Measurements from ENCODE around the gene ZNF362.

ZNF362 gene

DNA sequence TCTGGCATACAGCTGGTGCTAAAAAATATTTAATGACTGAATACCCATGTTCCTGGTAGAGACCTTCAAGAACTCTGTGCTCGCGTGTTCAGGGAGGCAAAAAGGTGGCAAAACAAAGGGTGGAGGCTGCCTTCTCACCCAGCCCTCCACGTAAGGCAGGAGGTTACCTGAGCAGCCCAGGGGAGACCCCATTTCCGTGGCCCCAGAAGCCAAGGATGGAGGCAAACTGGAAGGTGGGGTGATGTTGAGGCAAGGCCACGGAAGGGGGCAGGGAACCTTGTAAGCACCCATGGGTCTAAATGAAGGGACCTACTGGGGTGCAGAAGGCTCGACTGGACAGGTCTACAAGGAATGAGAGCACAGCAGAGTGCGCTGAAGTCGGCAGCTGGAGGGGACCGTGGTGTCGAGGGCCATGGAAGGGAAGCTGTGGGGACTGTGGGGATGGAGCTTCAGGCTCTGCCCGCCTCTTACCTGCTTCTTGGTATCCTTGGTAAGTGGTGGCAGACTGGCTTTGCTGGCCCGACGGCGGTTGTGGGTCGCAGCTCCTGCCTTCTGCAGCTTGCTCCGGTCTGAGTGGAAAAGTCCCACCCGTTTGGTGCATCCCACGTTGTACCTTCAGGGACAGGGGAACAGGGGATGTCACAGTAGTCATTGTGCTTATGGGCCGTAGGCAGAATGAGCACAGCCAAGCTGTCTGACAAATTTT, 73.5 kb downstream of the ZNF362 start:
- DNase-seq: no peak

- no peak for DNase-seq
These were observed 74.1 kb downstream of the ZNF362 start for GRCh38 chr1:33330361-33330890.

DNA sequence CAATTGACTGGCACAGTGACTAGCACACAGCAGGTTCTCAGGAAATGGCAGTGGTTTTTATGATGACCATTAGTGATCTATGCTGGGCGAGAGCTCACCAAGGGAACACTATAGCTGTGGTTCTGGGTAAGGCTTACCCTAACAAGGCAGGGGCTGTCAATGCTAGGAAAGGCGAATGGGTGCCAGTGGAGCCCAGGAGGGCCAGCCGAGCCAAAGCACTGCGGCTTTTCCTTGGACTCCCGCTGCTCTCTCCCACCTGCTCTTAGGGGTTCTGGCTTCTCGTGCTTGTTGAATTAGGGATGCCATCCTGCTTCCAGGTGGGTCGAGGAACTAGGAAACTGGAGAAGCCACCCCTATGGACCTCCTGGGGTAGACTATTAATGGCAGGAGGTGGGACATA, 74.6 kb downstream of the ZNF362 start:
- no peak for DNase-seq

DNA sequence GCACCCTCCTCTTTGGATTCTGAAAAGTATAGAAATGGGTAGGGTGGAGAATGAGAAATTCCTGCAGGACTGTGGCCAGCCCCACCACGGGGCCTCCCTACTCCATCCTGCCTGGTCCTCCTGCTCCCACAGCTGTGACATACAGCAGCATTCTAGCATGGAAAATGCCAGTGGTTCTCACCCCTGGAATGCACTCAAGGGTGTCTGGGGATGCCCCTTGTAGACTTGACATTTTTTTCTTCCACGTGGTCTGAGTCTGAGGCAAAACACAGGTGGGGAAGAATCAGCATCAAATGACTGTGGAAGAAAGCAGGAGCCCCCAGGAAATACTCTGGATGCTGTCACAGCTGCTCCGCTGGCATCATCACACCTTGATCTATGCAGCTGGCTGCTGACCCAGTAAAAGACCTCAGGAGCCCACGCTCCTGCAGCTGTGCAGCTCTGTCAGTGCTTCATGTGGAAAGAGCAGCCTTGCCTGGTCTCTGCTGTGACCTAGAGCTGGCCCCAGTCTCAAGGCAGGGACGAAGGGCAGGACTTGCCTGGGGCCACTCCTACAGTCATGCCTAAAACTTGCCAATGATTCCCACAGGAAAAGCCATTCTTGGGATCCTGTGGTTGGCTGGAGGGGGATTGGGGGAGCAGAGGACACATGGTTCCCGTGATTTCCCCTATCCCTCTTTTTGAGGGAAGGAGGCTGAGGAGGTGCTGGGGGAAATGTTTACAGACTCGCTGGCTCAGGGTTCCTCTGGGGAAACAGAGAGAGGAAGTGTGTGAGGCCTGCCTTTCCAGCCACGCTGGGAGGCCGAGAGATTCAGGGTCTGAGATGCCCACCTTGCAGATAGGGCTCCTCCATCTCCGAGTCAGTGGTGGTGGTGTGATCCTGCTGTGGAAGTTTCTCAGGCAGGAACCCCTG, 75.4 kb downstream of the ZNF362 start:
- no peak for DNase-seq

DNA sequence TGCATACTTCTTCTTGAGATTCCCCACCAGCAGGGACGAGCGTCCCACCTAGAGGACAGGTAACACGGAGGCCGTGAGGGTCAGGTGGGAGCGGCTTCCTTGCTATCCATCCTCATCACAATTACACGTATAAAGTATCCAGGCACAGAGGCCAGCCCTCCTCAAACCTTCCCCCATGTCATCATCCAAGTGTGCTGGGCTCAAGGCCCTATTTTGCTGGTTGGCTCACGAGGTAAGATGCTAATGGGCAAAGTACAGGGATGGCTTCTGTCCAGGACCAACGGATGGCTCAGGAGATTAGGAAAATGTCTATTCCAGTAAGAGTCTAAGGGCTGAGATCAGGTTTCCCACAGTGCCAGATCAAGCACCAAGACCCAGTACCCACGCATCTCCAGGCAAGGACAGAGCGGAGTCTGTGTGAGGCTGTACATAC, 76.1 kb downstream of the ZNF362 start:
- DNase-seq: no peak

DNA sequence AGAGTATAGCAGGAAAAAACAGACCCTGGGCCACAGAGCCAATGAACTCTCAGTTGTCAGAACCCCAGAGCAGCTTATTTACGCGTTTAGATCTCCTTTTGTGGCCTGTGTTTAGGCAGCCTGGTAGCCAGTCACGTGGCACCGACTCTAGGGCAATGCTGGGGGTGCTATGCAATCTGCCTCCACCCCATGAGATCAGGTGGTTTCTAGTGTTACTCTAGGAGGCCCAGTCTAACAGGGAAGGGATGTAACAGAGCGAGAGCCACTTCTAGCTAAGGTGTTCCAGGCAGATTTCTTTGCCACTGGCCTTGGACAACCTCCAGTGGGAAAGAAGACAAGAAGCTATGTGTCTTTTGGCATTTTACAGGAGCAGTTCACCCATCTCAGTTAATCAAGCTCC, 76.6 kb downstream of the ZNF362 start:
- no peak for DNase-seq

- no peak for DNase-seq
These were observed 77.8 kb downstream of the ZNF362 start for GRCh38 chr1:33334081-33334552.

DNA sequence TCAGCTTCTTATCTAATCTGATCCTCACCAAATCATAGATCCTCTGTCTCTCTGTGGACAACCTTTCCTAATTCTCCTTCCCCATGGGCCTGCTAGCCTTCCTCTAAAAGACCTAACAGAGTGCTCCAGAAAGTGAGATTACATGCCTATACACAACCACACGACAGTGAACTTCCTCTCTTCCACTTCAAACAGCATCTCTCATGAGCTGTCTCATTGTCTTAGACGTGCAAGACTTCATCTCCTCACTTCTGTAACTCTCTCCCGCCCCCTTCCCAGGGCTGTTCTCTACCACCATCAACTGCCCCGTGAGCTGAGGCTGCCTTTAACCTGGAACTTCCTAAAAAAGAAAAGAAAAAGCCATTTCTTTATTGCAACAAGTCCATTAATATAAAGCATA, 78.7 kb downstream of the ZNF362 start:
- DNase-seq: no peak

DNA sequence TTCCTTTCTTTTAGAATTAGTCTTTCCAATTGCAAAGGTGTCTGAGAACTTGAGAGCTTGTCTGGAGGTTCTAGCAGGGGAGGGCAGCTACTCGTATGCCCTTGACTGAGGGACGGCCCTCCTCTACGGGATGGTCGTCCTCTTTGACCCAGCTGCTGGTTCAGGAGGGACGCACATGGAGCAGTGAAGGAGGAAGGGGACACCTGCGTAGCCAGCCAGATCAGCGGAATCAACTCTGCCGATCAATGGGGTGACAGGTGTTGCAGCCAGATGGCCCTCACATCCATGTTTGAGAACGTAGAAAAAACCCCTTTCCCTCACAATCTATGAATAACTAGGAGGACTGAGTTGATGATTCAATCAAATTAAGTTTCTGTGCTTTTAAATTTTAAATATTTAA, 80.3 kb downstream of the ZNF362 start:
- DNase-seq: no peak

DNA sequence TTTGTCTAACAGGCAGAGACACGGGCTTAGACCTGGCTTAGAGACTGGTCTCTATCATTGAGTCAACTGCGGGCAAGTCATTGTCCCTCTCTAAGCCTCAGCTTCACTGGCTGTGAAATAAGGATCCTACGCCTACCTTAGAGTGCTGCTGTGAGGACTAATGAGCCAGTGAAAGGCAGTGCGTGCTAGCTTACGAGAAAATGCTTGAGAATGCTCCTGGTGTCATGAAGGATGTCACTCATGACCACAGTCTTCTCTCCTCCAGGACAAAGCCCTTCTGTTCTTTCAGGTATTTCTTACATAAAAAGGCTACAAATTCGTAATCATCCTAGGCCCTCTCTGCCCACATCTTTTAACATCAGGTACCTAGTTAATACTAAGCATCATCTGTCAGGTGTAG, 81.1 kb downstream of the ZNF362 start:
- no peak for DNase-seq

DNA sequence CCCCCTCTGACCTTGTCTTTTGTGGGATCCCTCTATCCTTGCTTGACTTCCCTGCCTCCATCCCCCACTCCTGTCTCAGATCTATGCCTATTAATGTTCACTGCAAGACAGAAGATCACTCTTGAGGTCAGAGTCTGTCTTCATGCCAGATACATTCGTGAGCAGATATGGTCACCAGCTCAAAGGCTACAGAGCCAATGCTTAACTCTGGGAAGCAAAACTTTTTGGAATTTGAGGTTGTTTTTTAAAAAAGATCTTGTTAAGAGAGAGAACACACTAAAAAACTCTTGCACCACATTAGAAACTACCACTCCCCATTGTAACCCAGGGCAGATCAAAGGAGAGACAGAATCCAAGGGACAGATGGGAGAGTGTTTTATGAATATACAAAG, 81.8 kb downstream of the ZNF362 start:
- no peak for DNase-seq

DNA sequence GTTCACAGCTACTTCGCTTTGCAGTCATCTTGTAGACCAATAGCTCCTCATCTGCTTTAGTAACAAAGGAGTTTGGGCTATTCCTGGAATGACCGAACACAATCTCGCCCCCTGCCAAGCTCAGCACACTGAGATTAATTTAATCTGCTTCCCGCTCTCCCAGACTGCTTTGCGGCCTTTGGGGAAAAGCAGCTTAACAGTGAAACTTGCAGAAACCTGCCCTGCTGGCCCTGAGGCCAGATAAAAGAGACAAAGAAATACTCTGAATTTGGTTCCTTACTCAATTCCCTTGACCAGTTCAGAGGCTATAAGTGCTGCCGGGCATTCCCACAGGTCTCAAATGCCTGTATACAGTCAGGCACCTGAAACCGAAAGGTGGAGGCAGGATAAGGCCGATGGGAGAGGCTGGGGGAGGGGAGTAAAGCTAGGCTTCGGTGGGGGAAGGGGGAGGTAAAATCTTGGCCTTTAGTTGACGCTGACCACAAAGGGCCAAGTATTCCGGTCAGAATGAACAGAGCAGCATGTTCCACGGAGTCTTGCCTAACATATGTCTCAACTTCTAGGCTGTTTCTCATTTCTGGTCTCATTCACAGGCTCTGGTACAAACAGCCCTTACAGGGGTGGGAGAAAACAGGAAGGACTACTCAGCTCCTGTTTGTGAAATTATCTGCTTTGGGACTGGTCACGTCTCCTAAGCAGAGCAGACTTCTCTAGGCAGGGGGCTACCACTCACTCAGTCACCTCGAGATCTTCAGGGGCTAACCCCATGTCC, 82.3 kb downstream of the ZNF362 start:
- no peak for DNase-seq

DNA sequence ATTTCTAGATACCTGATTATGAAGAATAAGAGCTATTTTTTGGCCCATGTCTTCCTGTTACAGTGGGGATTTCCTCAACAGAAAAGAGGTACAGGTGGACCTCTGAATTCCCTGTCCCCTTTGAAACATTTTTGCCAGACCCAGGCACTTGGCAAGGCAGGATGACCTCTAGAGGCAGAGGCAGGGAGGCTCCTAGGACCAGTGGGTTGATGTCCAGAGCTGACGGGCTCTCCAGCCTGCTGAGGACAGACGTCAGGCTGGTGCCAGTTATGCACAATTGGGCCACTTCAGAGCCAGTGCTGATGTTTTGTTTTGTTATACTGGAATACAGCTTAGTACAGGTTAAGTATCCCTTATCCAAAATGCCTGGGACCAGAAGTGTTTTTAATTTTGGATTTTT, 83.1 kb downstream of the ZNF362 start:
- no peak for DNase-seq

GRCh38 chr1:33341190-33341589, 84.9 kb downstream of the ZNF362 start:
- no peak for DNase-seq

DNA sequence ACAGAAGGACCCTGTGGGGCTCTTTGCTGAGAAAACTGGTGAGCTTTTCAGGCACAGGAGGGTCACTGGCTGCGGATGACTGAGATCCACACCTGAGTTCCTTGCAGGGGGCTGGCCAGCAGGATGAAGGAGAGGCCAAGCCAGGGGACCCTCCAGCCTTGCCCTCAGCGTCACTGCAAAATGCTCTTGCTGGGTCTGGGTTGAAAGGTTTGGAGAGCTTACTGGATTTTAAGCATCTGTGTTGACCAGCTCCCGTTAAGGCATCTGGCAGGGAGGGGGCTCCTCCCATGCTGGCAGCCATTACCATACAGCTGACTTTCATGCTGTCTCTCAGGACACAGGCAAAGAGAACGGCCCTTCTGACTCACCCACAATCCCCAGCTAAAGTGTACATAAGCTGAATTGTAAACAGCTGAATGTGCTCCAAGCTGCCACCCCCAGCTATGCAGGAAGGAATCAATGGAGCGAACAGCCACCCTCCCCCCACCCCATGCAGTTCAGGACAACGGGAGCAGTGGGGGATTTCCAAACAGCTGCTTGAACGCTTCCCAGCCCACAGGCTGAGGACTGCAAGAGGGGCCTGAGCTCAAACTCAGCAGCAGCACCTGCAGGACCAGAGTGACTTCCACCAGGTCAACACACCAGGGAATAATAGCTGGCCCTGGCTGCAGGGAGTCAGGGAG, 85.9 kb downstream of the ZNF362 start:
- DNase-seq: no peak

- DNase-seq: no peak
These were observed 87.2 kb downstream of the ZNF362 start for GRCh38 chr1:33343539-33343938.

GRCh38 chr1:33344896-33345560, 88.7 kb downstream of the ZNF362 start:
- DNase-seq: no peak

DNA sequence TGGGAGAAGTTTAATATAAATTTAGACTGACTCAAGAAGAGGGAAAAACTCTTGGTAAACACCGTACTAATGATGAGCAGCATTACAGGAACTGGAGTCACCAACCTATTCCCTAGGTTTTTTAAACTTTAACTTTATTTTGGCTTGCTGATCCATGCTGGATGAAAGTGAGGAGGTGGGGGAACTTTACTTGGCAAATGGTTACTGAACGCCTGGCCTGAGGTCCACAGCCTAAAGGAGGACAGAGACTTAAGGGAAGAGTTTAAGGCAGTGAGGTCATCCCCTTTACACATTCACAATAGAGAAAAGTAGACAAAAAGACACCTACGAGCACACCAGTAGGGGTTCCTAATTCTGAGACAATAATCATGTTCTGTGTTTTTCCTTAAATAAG, 90.2 kb downstream of the ZNF362 start:
- no peak for DNase-seq

DNA sequence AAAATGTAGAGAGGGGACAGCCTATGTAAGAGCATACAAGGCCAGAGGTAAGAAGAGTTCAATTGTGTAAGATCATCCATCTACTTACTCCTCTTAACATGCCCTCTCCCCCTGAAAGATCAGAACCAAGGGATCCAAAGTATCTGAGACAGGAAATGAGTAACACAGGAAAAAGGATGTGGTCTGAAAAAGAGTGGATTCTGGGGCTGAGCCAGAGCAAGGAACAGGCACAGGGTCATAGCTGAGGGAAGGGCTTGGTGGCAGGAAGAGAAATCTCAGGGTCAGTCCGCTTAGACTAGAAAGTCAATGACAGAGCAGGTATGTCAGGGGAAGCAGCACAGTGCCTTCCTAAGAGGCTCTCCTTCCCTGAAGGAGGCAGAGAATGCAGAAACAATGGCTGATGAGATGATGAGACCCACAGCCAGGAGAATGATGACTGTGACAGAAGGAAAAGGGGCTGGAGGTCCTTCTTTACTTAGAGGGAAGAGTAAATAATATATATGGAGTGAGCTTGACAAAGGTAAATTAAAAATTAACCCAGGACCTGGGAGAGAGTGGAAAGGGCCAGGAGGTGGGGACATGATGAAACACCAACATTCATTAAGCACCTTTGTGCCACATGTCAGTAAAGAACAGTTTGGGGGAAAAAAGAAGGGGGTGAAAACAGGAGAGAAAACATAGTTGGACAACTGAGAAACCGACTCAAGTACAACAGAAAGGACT, 90.8 kb downstream of the ZNF362 start:
- no peak for DNase-seq

GRCh38 chr1:33347650-33347992, 91.3 kb downstream of the ZNF362 start:
- DNase-seq: no peak

DNA sequence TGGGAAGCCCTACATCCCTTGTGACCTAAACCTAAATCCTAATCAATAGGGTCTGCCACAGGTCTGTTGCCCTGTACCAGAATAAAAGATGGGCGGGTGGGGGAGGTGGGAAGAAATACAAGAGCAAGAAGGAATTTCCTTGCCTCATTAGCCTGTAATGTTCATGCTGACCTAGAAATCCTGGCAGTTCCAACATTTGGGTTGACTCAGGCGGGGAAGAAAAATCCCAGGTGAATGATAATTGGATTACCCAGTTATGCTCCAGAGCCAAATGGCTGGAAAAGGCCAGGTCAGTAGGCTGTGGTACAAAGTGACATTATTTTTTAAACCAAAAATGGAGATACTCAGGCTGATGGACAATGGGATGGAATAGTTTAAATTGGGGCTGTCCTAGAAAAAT, 91.9 kb downstream of the ZNF362 start:
- no peak for DNase-seq

Measured in effector CD4-positive, alpha-beta T cell (primary cell).